Stimulated activated CD8-positive, alpha-beta memory T cell treated with anti-CD3 and anti-CD28 coated beads, Interleukin-12 subunit alpha, Interleukin-12 subunit beta, amount 100 ng/mL, for 1 hour (primary cell): Measurements from ENCODE around the gene MEIS1.

Experiments
- DNase-seq: peaks from one replicate; pipeline ENCODE4 v3.0.0-alpha.2; 2020; ENCODE audit warnings: low read depth

Gene MEIS1

DNA sequence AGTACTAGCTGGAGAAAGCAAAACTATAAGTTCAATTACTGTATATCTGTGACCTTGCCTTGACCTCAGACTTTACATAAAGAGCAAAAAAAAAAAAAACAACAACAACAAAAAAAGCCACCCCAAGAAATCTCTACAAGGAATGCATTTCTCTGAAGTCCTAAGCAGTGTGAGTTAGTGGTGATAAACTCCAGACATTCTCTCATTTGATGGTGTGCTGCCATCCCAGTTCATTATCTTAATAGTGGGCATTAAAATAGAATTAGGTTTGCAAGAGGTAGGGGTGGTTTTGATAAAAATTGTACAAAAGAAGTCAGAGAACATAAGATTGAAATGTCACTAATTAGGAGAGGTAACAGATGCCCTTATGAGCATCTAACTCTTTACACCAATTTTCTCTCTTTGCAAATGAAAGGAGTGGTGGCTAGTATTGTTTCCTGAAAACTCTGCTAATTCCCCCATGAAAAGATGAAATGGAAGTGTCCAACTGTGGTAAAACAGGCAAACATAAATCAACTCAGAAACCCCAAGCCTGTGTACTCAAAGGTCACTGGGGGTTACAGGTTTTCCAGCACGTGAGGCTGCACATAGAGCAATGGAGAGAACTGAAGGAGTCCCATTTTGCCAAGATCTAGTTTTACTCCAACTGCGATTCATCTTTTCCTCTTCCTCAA is 131.9 kb downstream of the MEIS1 start:
- no peak for DNase-seq

DNA sequence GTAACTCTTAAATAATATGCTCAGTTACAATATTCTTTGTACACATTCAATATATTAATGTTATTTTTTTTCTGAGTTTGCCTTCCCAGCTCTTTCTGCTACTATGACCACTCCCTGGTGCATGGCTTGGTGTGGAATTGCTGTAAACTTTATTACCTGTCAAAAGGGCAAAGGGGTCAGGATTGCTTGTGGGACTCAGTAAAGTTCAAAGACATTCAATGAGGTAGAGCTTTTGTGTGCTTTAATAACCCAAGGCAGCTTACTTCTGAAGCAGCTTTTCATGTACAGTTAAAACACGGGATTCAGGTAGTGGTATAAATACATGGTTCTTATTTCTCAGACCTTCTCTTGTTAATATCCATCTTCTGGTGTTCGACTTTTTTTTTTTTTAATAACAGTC is 132.8 kb downstream of the MEIS1 start:
- DNase-seq: no peak

GRCh38 chr2:66568650-66569300 is 133.8 kb downstream of the MEIS1 start:
- no peak for DNase-seq

DNA sequence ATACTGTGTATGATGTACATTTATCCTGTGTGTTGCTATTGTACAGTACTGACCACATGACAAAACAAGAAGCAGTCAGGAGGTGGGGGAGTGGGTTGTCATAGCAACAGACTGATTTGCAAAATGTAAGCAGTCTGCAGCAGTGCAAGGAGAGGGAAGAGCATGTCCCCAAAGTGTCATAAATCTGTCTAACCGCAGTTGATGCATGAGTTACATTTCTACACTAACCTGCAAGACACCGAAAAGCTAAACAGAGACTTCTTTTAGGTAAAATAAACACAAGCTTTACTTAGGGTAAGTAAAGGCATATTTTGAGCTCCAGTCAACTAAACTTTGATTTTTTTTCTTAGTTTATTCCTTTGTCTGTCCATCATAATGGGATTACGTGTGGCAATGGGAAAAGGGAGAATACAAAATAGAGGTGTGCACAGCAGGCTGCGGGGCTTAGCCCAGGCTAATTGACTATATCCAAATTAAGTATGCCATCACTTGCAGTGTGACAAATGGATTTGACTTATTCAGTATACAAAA is 134.5 kb downstream of the MEIS1 start:
- no peak for DNase-seq

- DNase-seq: no peak
Observed at GRCh38 chr2:66569974-66570373, 135.0 kb downstream of the MEIS1 start.

DNA sequence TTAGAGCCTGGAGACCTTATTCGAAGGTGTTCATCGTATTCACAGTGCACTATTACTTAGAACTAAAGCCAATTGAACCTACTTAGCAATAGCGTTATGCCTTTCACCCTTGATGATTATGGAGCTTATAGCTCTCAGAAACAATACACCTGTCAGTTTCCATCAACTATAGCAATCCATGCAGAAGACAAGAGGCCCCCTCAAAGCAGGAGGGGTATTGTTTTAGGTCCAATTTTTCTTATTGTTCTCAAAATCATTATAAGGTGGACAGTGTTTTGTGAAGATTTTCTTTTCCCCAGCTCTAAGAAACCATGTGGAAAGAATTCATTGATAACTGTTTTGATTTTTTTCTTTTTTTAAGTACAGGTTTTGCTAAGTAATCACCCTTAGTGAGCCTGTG is 135.5 kb downstream of the MEIS1 start:
- no peak for DNase-seq

DNA sequence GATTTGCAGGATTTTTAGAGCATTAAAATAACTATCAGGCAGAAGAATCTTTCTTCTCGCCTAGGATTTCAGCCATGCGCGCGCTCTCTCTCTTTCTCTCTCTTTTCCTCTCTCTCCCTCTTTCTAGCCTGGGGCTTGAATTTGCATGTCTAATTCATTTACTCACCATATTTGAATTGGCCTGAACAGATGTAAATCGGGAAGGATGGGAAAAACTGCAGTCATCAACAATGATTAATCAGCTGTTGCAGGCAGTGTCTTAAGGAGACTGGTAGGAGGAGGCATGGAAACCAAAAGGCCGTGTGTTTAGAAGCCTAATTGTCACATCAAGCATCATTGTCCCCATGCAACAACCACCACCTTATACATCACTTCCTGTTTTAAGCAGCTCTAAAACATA is 137.0 kb downstream of the MEIS1 start:
- no peak for DNase-seq

GRCh38 chr2:66572391-66572790 is 137.5 kb downstream of the MEIS1 start:
- no peak for DNase-seq

- no peak for DNase-seq
Observed at GRCh38 chr2:66573416-66573815, 138.5 kb downstream of the MEIS1 start.

DNA sequence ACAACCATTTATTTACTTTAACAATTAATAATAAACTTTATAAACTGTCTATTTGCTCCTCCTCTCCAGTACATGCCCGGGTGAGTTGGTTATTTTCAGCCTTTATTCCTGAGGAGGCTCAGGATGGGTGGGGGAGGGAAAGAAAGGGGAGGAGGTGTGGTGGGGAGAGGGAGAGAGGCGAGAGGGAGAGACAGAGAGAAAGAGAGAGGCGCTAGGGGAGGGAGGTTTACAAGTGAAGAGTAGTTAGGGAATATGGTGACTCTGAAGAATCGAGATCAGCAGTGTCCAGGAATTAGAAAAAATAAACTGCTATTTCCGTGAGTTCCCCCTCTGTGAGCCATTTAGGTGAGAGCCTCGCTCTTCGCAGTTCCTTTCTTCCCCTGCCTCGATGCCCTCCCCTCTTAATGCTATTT is 138.9 kb downstream of the MEIS1 start:
- no peak for DNase-seq

DNA sequence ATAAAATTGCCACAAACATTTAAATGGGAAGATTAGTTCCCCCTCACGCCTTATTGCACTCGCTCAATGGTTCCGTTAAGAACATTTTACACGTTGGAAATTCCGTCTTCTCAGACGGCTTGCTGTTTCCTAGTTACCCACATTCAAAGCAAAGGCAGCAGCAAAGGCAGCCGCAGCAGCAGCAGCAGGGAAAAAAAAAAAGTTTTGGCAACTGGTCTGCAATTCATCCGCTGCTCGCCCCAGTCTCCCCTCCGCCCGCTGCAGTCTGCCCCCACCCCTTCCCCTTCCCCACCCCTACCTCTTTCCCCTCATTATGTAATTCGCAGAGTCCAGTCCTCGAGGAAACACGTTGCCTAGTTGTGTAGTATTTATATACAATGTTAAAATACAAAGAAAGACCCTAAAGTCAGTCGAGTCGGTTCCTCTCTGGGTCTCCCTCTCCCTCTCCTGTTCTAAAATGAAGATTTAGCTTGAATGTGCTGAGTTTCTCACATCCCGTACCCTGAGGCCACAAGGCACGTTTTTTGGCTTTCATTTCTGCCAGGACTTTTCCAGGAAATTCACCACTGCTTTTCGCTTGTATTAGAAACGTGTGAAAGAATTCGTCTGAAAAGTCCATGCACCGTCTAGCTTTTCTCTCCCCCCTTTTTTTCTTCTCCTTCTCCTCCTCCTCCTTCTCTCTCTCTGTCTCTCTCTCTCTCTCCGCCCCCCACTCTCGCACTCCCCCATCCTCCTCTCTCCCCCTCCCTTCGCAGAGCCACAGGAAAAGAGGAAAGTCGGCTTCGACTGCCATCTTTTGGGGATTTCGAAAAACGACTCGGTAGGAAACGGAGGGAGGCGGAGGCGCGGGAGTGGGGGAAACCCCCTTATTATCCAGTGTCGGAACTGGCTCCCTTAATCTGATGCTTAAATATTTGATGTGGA is 140.0 kb downstream of the MEIS1 start:
- no peak for DNase-seq

- no peak for DNase-seq
Observed at GRCh38 chr2:66575625-66576310, 140.8 kb downstream of the MEIS1 start.

DNA sequence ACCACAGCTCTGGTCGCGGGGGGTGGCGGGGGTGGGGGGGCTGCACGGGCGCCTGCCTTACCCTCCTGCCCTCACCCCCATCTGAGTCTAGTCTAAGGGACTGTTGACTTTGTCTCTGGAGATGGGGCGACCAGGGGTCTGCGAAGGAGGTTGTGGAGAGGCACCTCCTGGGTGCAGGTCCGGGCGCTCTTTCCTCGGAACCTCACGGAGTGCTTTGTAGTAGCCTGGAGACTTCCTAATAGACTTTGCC is 141.3 kb downstream of the MEIS1 start:
- no peak for DNase-seq

GRCh38 chr2:66576561-66577320 is 141.8 kb downstream of the MEIS1 start:
- DNase-seq: no peak

DNA sequence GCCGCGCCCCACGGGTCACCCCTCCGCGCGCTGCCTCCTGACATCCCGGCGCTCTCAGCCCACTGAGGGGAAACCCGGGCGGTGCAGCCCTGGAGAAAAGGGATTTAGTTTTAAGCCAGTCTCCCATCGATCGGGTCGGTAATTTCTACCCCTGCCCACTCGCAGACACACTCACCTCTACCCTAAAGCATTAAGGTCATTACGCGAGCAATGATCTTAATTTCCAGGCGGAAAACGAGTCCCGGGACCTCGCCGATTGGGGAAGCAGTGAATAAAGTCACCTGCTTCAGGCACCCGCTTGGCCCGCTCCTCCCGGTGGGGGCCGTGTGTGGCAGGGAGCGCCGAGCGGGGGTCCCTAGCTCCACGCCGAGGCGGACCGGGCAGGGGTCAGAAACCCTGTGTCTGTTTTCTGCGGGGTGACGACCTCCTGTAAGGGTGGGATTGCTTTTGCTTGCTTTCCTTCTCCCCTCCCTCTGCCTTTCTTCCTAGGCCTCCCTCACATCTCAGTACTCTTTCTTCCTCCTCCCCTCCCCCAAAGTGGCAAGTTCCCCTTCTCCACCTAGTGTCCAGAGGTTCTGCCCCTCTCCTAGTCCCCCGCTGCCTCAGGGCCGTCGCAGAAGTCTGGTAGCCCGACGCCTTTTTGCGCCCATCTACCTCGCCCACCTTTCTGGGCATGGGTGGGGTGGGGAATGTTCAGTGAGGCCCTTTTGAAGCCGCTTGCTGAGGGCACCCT is 142.6 kb downstream of the MEIS1 start:
- no peak for DNase-seq

- DNase-seq: no peak
Observed at GRCh38 chr2:66578054-66578686, 143.2 kb downstream of the MEIS1 start.

- DNase-seq: no peak
Observed at GRCh38 chr2:66578687-66579106, 143.8 kb downstream of the MEIS1 start.

- DNase-seq: no peak
Observed at GRCh38 chr2:66579186-66580126, 144.5 kb downstream of the MEIS1 start.
